Panc1 (cell line): ENCODE data around the gene ZNF236.

Source experiments
- POLR2AphosphoS5 ChIP-seq: IDR thresholded peaks from 2 replicates; pipeline ENCODE4 v1.6.1; 2012; ENCODE audit warnings: mild to moderate bottlenecking, low read depth, low read length, moderate library complexity
- SIN3A ChIP-seq: IDR thresholded peaks from 2 replicates; pipeline ENCODE4 v1.6.1; 2012; ENCODE audit warnings: low read depth, mild to moderate bottlenecking, low read length, moderate library complexity, borderline replicate concordance; ENCODE audit not compliant: insufficient read depth
- TF ChIP-seq, protein P1 (sequence below): fragments of 450-650 bp; IDR thresholded peaks from 2 replicates; pipeline ENCODE4 v1.5.1; 2017; ENCODE audit warnings: mild to moderate bottlenecking

DNA sequence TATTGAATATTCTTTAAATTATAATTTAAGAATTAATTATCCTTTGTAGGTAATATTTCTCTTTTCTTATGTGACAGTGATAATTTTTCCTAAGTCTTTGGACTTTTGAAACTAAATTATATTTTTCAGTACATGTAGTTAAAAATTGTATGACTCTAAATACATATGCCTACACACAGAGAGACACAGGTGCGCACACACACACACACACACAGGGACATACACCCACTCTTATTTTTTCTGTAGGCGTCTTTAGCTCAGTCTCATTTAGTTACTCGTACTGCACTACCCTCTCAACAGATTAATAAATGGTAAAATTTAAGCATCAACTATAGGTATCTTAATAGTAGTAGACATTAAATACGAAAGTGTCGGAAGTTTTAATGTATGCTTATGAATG lies 56.1 kb downstream of the ZNF236 start:
- TF ChIP-seq, protein P1, sequence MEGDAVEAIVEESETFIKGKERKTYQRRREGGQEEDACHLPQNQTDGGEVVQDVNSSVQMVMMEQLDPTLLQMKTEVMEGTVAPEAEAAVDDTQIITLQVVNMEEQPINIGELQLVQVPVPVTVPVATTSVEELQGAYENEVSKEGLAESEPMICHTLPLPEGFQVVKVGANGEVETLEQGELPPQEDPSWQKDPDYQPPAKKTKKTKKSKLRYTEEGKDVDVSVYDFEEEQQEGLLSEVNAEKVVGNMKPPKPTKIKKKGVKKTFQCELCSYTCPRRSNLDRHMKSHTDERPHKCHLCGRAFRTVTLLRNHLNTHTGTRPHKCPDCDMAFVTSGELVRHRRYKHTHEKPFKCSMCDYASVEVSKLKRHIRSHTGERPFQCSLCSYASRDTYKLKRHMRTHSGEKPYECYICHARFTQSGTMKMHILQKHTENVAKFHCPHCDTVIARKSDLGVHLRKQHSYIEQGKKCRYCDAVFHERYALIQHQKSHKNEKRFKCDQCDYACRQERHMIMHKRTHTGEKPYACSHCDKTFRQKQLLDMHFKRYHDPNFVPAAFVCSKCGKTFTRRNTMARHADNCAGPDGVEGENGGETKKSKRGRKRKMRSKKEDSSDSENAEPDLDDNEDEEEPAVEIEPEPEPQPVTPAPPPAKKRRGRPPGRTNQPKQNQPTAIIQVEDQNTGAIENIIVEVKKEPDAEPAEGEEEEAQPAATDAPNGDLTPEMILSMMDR, result no peak
- TF ChIP-seq POLR2AphosphoS5 (no peak), SIN3A (no peak)
